ENCODE results near the gene ATP6V0B. TPM values are rescaled to one million over a fixed set of nuclear protein-coding genes. Genes with fewer than 3 reads are reported as not detected.

ATP6V0B gene
- total and polyA plus RNA-seq, 2 of the 8 experiments (the other 6 are each of a cell fraction or from before 2014, with no cell fraction given), result 105 to 308 TPM

- TF ChIP-seq CTBP2 (IDR thresholded peaks at IDR 0.05; ENCODE audit: borderline replicate concordance, insufficient read depth, insufficient read length, low read length) (no peak), ASH2L (IDR thresholded peaks at IDR 0.05; ENCODE audit: low read length) (no peak), KDM4A (IDR thresholded peaks at IDR 0.05; ENCODE audit: low read depth, low read length, severe bottlenecking) (no peak), CEBPB (IDR thresholded peaks at IDR 0.05; ENCODE audit: low read depth, low read length) (no peak), USF2 (IDR thresholded peaks at IDR 0.05; ENCODE audit: low read length) (no peak), SP1 (IDR thresholded peaks at IDR 0.05; ENCODE audit: low read depth, low read length) (no peak)
- TF ChIP-seq, protein P1, sequence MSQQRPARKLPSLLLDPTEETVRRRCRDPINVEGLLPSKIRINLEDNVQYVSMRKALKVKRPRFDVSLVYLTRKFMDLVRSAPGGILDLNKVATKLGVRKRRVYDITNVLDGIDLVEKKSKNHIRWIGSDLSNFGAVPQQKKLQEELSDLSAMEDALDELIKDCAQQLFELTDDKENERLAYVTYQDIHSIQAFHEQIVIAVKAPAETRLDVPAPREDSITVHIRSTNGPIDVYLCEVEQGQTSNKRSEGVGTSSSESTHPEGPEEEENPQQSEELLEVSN (IDR thresholded peaks at IDR 0.05), result no peak
Measured at GRCh38 chr1:43965316-43965715, 9.4 kb upstream of the ATP6V0B start (continued).
